HTERT RPE-1 (cell line): Measurements from ENCODE around the gene UGDH.
"Not testable (repeated sequence)": the region's sequence is repeated elsewhere in the genome, so short reads cannot be mapped to it uniquely, and the experiment has no call there.

Source experiments
- in situ Hi-C: fragments of 300-500 bp; cut with MboI; formaldehyde crosslinking; loops from 4 replicates; pipeline ENCODE4 v1.14.3; 2020; ENCODE audit warnings: low sequenced_read_pairs

The UGDH gene

DNA sequence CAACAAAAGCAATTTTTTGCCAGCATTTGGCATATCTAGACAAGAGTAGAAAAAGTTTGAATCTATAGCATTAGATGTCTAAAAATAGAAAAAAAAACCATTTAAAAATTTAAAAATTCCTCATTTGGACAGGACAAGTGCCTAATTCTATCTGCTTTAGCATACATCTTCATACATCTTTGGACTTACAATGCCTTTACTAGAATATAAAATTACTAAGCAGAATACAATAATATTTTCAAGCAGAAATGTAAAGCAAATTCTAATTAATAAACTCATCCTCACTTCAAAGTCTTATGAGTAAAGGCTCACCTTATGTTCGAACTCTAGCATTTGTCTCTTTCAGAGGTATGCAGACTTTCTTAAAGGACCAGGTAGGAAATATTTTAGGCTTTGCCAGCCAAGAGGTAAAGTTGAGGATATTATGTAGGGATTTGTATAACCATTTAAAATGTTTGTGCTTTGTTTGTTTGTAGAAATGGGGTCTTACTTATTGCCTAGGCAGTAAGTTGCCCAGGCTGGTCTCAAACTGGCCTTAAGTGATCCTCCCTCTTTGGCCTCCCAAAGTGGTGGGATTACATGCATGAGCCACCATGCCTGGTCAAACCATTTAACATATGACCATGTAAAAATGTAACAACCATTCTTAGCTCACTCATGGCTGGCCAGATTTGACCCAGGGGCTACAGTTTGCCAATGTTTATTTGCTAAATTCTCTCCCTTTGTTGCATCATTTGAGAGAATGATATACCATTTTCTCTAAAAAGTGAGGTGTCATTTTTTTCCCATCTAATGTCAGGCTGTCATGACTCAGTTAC is 29.1 kb downstream of the UGDH start:
- in situ Hi-C loops: no loop called here

DNA sequence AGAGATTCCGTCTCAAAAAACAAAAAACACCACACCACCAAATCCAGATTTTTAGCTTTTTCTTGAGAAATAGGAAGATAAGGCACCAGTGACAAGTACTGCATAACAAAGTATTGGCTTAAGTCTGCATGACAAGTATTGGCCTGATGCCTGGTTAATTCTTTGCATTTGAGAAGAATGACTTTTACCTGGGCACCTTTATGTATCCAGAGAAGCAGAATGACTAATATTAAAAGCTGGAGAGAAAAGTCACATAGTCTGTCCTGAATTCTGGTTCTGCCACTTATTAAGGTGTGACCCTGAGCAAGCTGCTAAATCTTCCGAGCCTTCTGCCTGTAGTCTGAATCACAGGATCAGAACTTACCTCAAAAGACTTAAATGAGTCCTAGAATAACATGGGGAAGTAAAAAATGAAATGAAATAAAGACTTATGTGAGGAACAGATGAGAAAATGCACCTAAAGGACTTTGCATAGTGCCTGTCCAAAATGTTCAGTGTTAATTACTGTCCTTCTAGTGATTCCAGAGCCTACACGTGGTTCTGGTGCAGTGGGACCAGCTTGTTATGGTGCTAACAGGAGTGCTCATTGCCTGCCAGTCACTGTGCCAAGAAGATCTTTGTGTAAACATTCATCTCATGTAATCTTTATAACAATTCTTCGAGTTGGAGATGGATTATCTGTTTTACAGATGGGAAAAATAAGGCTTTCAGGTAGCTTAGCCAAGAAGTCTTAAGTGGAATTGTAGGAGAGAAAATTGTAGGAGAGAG is 31.6 kb downstream of the UGDH start:
- in situ Hi-C loops: no loop called here

DNA sequence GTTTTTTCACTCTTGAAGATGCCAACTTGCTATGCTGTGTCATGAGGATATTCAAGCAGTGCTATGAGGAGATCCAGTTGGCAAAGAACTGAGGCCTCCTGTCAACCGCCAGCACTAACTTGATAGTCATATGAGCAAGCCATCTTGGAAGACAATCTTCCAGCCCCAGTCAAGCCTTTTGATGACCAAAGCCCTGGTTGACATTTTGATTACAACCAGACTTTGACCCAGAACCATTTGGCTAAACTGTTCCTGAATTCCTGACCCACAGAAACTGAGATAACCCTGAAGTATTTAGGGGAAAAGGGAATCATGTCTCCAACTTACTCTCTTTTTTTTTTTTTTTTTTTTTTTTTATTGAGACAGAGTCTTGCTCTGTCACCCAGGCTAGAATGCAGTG is 32.9 kb downstream of the UGDH start:
- in situ Hi-C loops: no loop called here

DNA sequence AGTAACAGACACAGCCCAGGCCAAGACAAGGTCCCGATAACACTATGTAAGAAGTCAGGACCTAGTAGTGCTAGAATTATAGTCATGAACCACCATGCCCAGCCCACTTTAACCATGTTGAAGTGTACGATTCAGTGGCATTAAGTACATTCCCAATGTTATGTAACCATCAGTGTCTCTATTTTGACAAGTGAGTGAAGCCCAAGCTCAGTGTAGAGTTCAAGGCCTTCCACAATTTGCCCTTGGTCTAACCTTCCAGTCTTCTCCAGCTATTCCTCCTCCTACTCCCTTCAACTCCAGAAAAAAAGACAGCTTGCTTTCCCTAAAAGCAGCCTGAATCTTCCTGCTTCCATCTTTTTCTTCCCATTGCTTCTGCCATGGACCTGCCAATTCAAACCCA is 36.9 kb downstream of the UGDH start:
- in situ Hi-C loops: no loop called here

DNA sequence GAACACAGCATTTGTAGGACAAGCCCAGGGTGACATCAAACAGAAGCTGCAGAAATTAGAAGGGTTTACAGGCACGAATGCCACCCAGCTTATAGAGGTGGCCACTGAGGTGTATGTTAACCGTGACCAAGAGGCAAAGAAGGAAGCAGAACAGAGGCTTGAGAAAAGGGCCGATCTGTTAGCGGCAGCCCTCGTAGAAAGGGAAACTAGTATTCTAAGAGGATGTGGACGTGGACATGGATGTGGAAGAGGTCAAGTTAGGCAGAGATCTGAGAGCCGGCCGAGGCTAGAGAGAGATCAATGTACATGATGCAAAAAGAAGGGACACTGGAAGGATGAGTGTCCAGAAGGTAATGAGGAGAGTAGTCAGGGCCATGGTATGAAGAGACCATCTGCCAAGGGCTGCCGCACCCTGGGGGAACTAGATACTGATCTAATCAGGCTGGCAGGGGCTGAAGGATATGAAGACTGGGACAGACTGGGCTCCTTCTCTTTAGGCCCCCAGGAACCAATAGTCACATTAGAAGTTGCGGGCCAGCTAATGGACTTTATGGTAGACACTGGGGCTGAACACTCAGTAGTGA is 40.9 kb downstream of the UGDH start:
- in situ Hi-C loops: no loop called here

DNA sequence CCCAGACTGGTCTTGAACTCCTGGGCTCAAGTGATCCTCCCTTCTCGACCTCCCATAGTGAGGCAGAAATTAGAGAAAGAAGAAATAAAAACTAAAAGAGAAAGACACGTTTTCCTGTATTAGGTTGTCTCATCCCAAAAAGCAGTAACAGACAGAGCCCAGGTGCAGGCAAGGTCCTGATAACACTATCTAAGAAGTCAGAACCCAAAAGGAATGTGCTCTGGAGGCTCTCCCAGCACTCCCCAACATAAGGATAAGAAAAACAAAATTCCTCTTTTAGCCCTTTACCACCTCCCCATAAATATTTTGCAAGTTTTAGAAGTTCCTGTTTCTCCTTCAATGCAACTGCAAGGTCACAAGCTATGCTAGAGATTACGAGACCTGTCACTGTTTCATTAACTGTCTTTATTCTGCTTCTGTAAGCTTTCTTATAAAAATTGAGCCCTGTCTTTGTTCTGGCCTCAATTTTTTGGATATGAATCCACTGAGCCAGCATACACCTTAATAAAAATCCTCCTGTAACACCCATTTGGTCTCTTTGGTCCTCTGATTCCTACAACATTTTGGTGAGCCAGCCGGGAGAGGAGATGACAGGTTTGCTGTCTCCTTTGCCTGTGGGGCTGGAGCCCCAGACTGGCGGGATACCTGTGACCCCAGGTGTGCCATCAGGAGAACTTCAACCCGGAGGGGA is 42.5 kb downstream of the UGDH start:
- in situ Hi-C loops: no loop called here

DNA sequence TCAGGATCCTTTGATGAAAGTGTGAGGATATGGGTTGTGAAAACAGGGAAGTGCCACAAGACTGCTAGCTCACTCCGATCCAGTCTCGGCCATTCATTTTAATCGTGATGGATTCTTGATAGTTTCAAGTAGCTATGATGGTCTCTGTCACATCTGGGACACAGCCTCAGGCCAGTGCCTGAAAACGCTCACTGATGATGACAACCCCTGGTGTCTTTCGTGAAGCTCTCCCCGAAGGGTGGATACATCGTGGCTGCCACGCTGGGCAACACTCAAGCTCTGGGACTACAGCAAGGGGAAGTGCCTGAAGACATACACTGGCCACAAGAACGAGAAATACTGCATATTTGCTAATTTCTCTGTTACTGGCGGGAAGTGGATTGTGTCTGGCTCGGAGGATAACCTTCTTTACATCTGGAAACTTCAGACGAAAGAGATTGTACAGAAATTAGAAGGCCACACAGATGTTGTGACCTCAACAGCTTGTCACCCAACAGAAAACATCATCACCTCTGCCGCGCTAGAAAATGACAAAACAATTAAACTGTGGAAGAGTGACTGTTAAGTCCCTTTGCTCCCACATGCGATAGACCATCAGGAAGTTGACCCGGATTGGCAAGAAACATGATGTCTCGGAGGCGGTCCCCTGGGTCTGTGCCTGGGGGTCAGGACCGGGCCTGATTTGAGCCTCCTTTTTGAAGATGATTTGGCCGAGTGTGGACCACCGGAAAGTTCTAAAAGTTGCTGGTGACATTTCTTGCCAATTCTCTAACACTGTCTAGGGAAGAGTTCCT is 46.1 kb downstream of the UGDH start:
- in situ Hi-C loops: no loop called here

DNA sequence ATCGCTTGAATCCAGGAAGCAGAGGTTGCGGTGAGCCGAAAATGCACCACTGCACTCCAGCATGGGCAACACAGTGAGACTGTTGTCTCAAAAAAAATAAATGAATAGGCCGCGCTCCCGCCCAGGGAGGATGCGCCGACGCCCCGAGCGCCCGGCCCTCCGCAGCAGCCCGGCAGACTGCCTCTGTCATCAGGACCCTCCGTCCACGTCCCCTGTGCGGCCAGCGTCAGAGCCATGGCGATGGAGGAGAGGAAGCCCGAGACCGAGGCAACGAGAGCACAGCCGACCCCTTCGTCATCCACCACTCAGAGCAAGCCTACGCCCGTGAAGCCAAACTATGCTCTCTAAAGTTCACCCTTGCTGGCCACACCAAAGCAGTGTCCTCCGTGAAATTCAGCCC is 47.0 kb downstream of the UGDH start:
- in situ Hi-C loops: no loop called here

DNA sequence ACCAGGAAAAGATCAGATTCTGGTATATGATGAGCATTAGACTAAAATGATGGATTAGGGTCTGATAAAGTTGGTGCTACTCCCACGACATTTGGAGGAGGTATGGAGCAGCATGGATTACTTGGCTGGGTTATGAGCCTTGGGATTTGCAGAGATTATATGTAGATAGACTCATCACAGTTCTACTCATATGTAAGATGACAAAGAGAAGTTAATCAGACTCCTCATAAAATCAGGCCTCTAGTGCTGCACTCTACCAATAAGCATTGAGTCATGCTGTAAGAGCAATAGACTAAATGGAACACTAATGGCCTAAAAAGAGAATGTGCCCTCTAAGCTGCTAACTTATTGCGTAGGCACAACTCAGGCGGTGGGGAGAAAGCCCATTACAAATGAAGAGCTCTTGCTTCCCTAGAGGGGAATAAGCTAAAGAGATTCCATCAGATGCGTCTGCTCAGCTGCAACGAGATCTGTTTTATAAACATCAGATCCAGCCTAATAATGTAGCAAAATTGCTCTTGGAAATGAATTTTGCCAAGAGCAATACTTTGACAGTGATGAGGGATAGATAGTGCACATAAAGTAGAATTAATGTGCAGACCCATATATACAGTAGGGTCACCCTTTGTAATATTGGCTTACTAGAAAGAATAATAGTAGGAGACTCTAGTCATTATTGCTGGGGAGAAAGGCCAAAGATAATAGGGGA is 50.9 kb downstream of the UGDH start:
- in situ Hi-C loops: no loop called here

DNA sequence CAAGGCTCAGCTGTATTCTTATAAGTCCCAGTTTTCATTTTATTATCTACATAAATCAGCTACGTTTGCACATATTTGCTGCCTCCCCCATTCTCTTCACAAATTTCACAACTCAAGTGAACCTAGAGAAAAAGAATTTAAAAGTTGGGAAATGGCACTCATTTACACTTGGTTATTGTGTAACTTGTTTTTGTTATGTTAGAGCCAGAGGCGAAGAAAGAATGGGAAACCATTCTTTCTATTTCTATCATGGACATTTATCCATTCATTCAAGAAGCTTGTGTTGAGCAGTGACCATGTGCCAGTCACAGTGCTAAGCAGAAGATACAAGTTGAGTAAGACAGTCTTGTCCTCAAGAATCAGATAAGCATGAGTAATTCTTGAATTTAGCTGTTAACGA is 54.8 kb downstream of the UGDH start:
- in situ Hi-C loops: no loop called here

DNA sequence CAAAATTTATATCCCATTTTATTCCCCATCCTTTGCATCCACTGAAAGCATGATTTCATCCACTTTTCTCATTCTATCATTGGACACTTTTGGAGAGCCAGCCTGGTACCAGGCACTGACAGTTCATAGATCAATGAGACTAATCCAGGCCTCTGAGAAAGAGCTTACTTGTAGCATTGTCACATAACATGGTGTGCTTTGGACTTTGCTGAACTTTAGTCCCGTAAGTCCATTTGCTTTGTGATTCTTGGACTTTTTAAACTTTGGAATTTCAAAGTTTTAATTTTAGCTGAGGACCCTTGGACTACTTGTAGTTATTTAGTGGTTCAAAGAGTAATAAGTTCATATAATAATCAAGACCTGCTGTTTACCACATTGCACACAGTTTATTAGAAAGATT is 56.8 kb downstream of the UGDH start:
- in situ Hi-C loops: no loop called here

DNA sequence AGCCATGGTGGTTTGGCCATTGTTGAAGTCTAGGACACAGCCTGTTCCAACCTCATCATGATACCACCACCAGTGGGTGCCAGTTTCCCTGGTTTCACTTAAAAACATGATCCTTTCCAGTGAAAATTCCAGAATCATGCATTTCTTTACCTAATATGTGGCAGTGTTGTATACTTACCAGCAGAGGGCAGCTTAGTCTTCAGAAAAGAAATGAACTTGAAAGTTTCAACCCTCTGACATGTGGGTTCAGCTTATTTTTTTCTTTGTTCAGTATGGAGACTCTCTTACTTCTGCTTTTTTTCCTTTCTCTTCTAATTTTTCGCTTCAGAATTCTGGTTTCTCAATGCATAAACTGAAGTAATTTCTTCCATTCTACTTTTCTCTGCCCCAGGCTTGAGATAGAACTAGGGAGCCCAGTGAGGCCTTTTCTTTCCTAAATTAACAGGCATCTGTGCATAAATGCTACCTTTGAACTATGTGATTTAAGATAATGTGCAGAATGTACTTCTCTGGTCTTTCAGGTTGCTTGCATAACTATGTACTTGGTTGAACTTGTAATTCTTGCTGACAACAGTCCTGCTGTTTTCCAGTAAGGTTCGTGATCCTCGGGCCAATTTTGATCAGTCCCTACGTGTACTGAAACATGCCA is 57.7 kb downstream of the UGDH start:
- in situ Hi-C loops: no loop called here

DNA sequence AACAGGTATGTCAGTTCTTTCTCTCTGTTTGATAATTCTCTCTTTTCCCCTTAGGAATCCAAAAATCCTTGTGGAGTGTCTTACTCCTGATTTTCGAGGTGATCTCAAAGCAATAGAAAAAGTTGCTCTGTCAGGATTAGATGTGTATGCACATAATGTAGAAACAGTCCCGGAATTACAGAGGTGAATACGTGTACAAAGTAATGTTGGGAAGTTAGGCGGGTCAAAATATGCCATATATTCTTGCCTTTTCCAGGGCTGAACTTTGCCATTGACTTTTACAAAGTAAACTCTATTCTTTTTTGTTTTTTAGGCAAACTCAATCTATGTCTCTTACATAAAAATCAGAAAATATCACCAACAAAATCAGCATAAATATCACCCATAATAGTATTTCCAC is 59.8 kb downstream of the UGDH start:
- in situ Hi-C loops: no loop called here

DNA sequence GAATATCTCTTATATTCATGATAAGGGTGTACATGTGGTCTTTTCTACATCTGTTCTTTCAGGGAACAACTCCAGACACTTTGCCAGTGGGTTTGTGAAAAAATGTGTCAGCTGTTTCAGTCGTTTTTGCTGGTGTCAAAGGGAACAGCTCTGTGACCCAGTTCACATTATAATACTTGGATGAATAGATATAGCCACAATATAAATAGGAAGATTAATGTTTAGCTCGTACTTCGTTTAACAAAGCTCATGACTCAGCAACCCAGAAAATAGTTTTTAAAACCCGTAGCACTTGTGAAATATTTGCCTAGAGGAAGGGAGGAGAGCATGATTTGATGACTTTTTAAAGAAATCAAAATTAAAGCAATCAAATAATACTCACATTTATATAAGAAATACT is 60.5 kb downstream of the UGDH start:
- in situ Hi-C loops: no loop called here

DNA sequence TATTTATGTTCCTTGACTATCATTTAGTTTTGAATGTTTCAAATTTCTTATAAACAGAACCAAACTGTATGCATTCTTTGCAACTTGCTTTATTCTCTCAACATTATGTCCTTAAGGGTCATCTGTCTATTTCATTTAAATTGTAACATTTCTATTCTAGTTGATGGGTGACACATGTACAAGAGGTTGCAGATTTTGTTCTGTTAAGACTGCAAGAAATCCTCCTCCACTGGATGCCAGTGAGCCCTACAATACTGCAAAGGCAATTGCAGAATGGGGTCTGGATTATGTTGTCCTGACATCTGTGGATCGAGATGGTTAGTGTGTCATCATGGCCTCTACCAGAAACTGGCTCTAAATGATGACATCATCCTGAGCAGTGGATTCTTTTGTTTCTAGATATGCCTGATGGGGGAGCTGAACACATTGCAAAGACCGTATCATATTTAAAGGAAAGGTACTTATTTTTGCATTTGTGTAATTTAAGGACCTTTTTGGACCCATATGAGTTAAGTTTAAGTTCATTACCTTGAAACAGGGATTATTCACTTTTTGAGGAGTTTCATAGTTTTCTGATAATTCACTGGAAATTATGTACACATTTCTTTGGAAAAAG is 62.2 kb downstream of the UGDH start:
- in situ Hi-C loops: no loop called here

DNA sequence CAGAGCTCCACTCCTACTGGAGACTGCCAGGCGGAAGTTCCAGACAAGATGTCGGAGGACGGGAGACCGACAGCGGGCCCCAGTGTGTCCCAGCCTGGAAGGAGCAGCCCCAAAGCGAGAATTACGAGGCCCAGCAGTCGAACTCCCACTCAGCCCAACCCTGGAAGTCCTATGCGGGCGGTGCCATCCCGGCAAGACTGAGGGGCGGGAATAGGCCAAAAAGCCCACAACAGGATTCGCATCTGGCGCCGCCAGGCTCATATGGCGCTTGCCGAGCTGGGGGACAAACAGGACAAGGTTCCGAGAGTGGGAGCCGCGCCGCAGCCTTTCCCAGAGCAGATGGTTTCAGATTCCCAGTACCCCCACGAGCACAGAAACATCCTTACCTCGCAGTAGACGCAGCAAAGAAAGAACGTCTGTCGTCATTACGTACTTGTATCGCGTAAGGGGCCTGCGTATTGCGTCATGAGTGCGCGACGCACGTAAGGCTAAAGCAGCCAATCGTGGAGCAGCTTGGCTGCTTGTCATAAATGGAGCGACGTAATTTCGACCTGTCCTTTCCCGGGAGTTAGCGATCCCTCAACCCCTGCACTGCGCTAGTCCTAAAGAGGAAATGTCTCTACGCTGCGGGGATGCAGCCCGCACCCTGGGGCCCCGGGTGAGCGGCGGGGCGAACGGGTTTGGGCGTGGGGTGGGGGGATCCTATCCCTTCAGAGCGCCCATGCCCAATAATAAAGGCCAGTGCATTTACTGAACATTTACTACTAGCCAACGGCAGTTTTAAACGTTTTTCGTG is 68.5 kb downstream of the UGDH start, which contains the start of the genes LIAS and RPL9:
Gene LIAS, plus strand, starts transcription at position 552 of the 796 bp plus-strand sequence. Its CDS starts 62 bp downstream, at position 614.
Gene RPL9, minus strand, starts transcription at position 418 of the 796 bp plus-strand sequence. CDS start 483 bp downstream, outside the sequence.
- in situ Hi-C loops: no loop called here

DNA sequence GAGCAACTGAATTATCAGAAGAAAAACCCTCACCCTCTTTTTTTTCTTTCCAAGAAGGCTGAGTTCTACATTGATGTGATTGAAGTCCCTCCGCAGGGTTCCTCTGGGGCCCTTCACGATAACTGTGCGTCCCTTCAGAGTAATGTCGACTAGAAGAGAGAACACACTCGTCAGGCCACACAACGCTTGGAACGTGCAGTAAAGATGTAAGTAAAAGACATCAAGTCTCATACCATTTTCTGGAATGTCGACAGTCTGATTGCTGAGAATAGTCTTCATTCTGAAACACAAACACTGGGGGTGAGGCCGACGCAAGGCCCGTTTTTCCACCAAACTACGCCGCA is 69.1 kb downstream of the UGDH start:
- in situ Hi-C loops: not testable (repeated sequence)
